Measurements from ENCODE around the gene SIK1. TPM values are rescaled to one million over a fixed set of nuclear protein-coding genes. Genes with fewer than 3 reads are reported as not detected.

The SIK1 gene
- total RNA-seq, 1 experiment from 2014 or later = 86.9 TPM

DNA sequence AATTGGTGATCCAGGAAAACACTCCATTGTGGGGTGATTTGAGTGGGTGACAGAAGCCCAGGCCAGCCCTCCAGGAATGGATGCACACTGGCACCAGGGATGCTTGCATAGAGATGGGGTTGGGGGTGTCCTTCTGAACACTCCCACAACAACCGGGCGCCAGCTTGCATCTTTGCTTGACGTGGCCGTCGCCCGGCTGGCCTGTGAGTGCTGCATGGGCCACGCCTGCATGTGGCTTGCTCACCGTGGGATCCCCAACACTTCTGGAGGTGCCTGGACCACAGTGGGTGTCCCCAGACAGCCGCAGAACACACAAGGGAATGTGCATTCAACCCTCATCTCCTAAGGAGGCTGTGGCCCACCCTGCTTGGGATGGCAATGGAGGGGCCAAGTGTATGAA, 55.1 kb downstream of the SIK1 start:
- Mint-ChIP-seq H3K4me3 (ENCODE audit: unreplicated experiment) (no peak overlapping the region), H3K27me3 (ENCODE audit: insufficient read depth, unreplicated experiment) (no peaks in the 10 kb centered on the region), H3K36me3 (ENCODE audit: insufficient read depth, unreplicated experiment) (no peaks in the 10 kb centered on the region), H3K4me1 (ENCODE audit: insufficient read depth, unreplicated experiment) (peaks cover 18% of the 10 kb centered on the region), H3K27ac (ENCODE audit: low read depth, unreplicated experiment) (no peak overlapping the region), H3K9me3 (ENCODE audit: unreplicated experiment) (no peaks in the 10 kb centered on the region)
- TF ChIP-seq, protein P1, sequence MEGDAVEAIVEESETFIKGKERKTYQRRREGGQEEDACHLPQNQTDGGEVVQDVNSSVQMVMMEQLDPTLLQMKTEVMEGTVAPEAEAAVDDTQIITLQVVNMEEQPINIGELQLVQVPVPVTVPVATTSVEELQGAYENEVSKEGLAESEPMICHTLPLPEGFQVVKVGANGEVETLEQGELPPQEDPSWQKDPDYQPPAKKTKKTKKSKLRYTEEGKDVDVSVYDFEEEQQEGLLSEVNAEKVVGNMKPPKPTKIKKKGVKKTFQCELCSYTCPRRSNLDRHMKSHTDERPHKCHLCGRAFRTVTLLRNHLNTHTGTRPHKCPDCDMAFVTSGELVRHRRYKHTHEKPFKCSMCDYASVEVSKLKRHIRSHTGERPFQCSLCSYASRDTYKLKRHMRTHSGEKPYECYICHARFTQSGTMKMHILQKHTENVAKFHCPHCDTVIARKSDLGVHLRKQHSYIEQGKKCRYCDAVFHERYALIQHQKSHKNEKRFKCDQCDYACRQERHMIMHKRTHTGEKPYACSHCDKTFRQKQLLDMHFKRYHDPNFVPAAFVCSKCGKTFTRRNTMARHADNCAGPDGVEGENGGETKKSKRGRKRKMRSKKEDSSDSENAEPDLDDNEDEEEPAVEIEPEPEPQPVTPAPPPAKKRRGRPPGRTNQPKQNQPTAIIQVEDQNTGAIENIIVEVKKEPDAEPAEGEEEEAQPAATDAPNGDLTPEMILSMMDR (IDR thresholded peaks at IDR 0.05; ENCODE audit: unreplicated experiment) = no peak
- POLR2A ChIA-PET = interaction anchor here (0.6 to 1.7 kb wide), 3 partner anchors 55 to 226 kb away, joined by 3 to 6 read pairs (median 3); no protein-coding TSS in a partner anchor
- CTCF ChIA-PET = no interaction called here
- DNase-seq (ENCODE audit: unreplicated experiment) = no peak
- intact Hi-C loops (cut with micrococcal nuclease) = no loop called here
- BruUV-seq (replicated peaks) = no TSS peak

DNA sequence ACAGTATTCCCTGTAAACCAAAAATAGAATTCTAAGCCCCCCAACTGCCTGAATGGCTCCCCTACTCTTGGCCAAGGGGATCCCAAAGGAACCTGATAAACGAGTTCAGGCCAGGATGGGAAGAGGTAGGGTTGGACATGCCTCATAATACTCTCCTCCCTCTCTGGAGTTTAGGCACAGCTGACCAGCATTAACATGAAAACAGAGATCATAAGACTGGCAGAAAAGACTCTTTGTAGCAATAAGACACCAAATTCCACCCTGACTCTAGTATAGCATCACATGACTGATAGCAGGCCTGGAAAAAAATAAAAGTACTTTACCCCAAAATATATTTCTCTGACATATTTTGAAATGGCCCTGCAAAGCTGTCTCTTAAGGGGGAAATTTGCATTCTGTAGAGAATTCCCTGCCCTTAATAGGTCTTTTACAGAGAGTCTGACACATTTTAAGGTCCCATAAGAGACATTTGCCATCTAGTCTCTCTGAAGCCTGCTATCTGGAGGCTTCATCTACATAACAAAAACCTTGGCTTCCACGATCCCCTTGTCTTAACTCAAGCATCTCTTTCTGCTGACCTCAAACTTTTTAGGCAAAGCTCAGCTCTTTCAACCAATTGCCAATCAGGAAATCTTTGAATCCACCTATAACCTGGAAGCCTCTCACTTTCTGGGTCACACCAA, 55.9 kb downstream of the SIK1 start:
- no peaks in the 10 kb centered on the region for H3K36me3 Mint-ChIP-seq (ENCODE audit: insufficient read depth, unreplicated experiment)
- peaks cover 12% of the 10 kb centered on the region for H3K4me1 Mint-ChIP-seq (ENCODE audit: insufficient read depth, unreplicated experiment)
- H3K9me3 Mint-ChIP-seq (ENCODE audit: unreplicated experiment) = no peaks in the 10 kb centered on the region
- H3K27ac Mint-ChIP-seq (ENCODE audit: low read depth, unreplicated experiment) = peak overlapping the region; percentile 2
- BruUV-seq (replicated peaks) = no TSS peak
- intact Hi-C loops (cut with micrococcal nuclease) = no loop called here
- no peak overlapping the region for H3K4me3 Mint-ChIP-seq (ENCODE audit: unreplicated experiment)
- no peaks in the 10 kb centered on the region for H3K27me3 Mint-ChIP-seq (ENCODE audit: insufficient read depth, unreplicated experiment)
- ChIA-PET POLR2A (interaction anchor here (0.6 to 0.7 kb wide), 3 partner anchors 54 to 226 kb away, joined by 3 read pairs; no protein-coding TSS in a partner anchor), CTCF (no interaction called here)
- DNase-seq (ENCODE audit: unreplicated experiment) = no peak
- TF ChIP-seq, protein P1 (IDR thresholded peaks at IDR 0.05; ENCODE audit: unreplicated experiment) = no peak

DNA sequence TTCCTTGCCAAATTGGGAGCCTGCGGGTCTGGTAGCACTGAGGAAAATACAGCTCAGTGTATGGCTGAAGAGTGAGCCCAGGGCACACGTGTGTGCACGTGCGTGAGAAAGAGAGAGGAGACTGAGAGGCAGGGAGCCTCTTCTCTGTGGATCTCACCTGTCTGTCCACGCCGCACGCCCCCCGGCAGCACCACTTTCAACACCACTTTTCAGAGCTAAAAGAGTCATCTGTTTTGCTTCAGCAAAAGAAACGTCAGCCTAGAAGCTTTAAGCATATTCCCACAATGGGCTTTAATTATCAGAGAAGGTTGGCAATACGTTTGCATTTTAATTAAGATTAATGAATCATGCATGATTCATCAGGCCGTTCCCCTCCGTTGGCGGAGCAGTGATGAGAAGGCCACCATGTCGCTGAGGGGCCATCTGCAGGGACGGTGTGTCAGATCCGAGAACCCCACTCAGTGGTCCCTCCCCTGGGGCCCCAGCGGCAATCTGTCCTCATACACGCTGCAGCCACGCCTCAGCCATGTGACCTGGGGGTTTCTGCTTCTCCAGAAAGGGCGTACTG, 56.8 kb downstream of the SIK1 start:
- POLR2A ChIA-PET = interaction anchor here (0.5 to 1.4 kb wide), 3 partner anchors 9 to 63 kb away, joined by 3 to 5 read pairs (median 3); no protein-coding TSS in a partner anchor
- H3K27me3 Mint-ChIP-seq (ENCODE audit: insufficient read depth, unreplicated experiment) = no peaks in the 10 kb centered on the region
- no peaks in the 10 kb centered on the region for H3K9me3 Mint-ChIP-seq (ENCODE audit: unreplicated experiment)
- no peak for DNase-seq (ENCODE audit: unreplicated experiment)
- H3K27ac Mint-ChIP-seq (ENCODE audit: low read depth, unreplicated experiment) = no peak overlapping the region
- CTCF ChIA-PET = no interaction called here
- H3K36me3 Mint-ChIP-seq (ENCODE audit: insufficient read depth, unreplicated experiment) = no peaks in the 10 kb centered on the region
- BruUV-seq (replicated peaks) = no TSS peak
- intact Hi-C loops (cut with micrococcal nuclease) = no loop called here
- TF ChIP-seq, protein P1 (IDR thresholded peaks at IDR 0.05; ENCODE audit: unreplicated experiment) = no peak
- H3K4me3 Mint-ChIP-seq (ENCODE audit: unreplicated experiment) = no peak overlapping the region
- peaks cover 12% of the 10 kb centered on the region for H3K4me1 Mint-ChIP-seq (ENCODE audit: insufficient read depth, unreplicated experiment)

DNA sequence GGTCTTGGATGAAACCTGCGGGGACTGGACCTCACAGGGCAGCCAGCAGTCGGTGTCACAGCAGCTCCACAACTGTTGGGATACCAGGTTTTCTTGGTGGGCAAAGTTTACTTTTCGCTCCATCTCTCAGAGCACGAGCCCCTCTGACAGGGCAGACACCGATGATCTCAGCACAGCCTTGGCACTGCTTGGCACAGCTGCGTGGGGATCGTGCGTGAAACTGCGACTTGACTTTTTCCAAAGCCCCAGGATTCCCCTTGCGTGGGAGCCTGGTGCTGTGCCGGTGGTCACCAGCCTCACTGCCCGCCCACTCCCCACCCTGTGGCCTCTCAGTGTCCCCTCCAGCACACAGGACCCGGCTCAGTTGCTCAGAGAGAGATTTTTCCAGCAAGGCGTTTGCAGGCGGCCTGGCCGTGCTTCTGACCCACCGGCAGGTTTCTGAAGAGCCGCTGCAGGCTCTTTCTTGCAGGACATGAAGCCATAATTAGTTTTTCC, 57.3 kb downstream of the SIK1 start:
- DNase-seq (ENCODE audit: unreplicated experiment) = no peak
- ChIA-PET POLR2A (interaction anchor here (0.5 to 1.4 kb wide), 3 partner anchors 8 to 63 kb away, joined by 3 to 5 read pairs (median 3); no protein-coding TSS in a partner anchor), CTCF (interaction anchor here (0.9 kb wide), 1 partner anchor 172 kb away, joined by 4 read pairs; no protein-coding TSS in a partner anchor)
- Mint-ChIP-seq H3K4me3 (ENCODE audit: unreplicated experiment) (no peak overlapping the region), H3K27me3 (ENCODE audit: insufficient read depth, unreplicated experiment) (no peaks in the 10 kb centered on the region), H3K9me3 (ENCODE audit: unreplicated experiment) (no peaks in the 10 kb centered on the region), H3K36me3 (ENCODE audit: insufficient read depth, unreplicated experiment) (no peaks in the 10 kb centered on the region), H3K27ac (ENCODE audit: low read depth, unreplicated experiment) (no peak overlapping the region), H3K4me1 (ENCODE audit: insufficient read depth, unreplicated experiment) (peaks cover 12% of the 10 kb centered on the region)
- TF ChIP-seq, protein P1 (IDR thresholded peaks at IDR 0.05; ENCODE audit: unreplicated experiment) = no peak
- intact Hi-C loops (cut with micrococcal nuclease) = no loop called here
- no TSS peak for BruUV-seq (replicated peaks)
